Measurements from ENCODE around the gene GHR.

DNA sequence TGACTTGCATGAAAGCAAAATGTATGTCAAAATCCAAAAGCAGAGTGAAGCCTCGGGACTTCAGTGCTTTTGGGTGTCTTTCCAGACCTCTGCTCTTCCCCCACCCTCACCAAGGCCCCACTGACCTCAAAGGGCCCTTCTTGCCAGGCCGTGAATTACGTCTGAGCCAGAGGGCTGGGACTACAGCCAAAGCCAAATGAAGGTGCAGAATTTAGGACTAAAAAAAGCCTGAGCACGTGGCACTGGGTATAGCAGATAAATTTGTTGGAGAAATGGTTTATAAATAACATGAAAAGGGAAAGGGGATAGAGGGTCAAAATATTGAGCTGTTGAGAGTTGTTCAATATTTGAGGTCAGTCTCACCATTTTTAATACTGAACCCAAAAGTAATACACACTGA, 163.4 kb downstream of the GHR start:
- TF ChIP-seq POLR2A (IDR thresholded peaks at IDR 0.05; ENCODE audit: extremely low read depth, insufficient read length) (no peak), MAX (IDR thresholded peaks at IDR 0.05; ENCODE audit: low read depth, low read length) (0 out of 2 replicates have a peak, but pooled peaks have one; percentile 12), MYC (IDR thresholded peaks at IDR 0.05; ENCODE audit: low read depth, low read length) (no peak)
- TF ChIP-seq, protein P1, sequence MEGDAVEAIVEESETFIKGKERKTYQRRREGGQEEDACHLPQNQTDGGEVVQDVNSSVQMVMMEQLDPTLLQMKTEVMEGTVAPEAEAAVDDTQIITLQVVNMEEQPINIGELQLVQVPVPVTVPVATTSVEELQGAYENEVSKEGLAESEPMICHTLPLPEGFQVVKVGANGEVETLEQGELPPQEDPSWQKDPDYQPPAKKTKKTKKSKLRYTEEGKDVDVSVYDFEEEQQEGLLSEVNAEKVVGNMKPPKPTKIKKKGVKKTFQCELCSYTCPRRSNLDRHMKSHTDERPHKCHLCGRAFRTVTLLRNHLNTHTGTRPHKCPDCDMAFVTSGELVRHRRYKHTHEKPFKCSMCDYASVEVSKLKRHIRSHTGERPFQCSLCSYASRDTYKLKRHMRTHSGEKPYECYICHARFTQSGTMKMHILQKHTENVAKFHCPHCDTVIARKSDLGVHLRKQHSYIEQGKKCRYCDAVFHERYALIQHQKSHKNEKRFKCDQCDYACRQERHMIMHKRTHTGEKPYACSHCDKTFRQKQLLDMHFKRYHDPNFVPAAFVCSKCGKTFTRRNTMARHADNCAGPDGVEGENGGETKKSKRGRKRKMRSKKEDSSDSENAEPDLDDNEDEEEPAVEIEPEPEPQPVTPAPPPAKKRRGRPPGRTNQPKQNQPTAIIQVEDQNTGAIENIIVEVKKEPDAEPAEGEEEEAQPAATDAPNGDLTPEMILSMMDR (IDR thresholded peaks at IDR 0.05; ENCODE audit: low read depth, low read length) = no peak

Data from NB4 (cell line).